WI38 (cell line): ENCODE results near the gene TAS2R13.

Experiments used
- H3K4me3 ChIP-seq: 2 replicates; pipeline ENCODE4 v1.5.1; 2011; ENCODE audit warnings: low read depth, mild to moderate bottlenecking, control low read depth, low read length
- CTCF ChIP-seq: IDR thresholded peaks from 2 replicates; pipeline ENCODE4 v1.5.1; 2012; ENCODE audit warnings: low read depth, mild to moderate bottlenecking, control low read depth, low read length

TAS2R13 gene

GRCh38 chr12:10884086-10884725, 25.2 kb downstream of the TAS2R13 start, which contains the start of gene PRH1:
Gene PRH1, minus strand, starts transcription at chr12:10884255. Its CDS starts 38 bp downstream, at chr12:10884217.
- no peak within 1 kb of the TSS for H3K4me3 ChIP-seq
- TF ChIP-seq CTCF: no peak

- TF ChIP-seq CTCF: no peak
- H3K4me3 ChIP-seq: no peak overlapping the region
Measured at GRCh38 chr12:10873378-10873777, 36.0 kb downstream of the TAS2R13 start.

- no peak for TF ChIP-seq CTCF
- H3K4me3 ChIP-seq: no peak overlapping the region
Measured at GRCh38 chr12:10867381-10867780, 42.0 kb downstream of the TAS2R13 start.

GRCh38 chr12:10863512-10864218, 45.7 kb downstream of the TAS2R13 start:
- no peak overlapping the region for H3K4me3 ChIP-seq
- no peak for TF ChIP-seq CTCF

- H3K4me3 ChIP-seq: no peak overlapping the region
- no peak for TF ChIP-seq CTCF
Measured at GRCh38 chr12:10861366-10861765, 48.0 kb downstream of the TAS2R13 start.
